T-cell (primary cell): ENCODE results near the gene L3MBTL4. TPM values are rescaled to one million over a fixed set of nuclear protein-coding genes. Genes with fewer than 3 reads are reported as not detected.

ENCODE experiments used
- ATAC-seq, 4 experiments: fragments of 200-7000 bp in 3 of 4; fragments of 150-1000 bp in 1 of 4; cut with Tn5 transposase; replicated peaks in 1 of 4; 1 replicate in 3 of 4; 2 replicates in 1 of 4; pipeline ENCODE4 v1.10.0; 2021; ENCODE audit warnings: moderate library complexity in 3 of 4, mild to moderate bottlenecking in 2 of 4, moderate number of reproducible peaks in 1 of 4
- CTCF ChIA-PET, 2 donors: fragments of 300-600 bp; sonication (Branson Sonifier 250); formaldehyde crosslinking; loops; one replicate each; lab custom pipeline; 2022; ENCODE audit warnings: antibody characterized with exemption in 2 of 2; lab: Charles Lee
- POLR2A ChIA-PET, 2 donors: fragments of 300-600 bp; sonication (Branson Sonifier 250); formaldehyde crosslinking; loops; one replicate each; lab custom pipeline; 2022; ENCODE audit warnings: antibody characterized with exemption in 2 of 2; lab: Charles Lee
- DNase-seq, 35 experiments: peaks; one replicate each; pipeline versions ENCODE4 v3.0.0 to v3.0.0-alpha.2; 2013 to 2023
- H3K27ac ChIP-seq: one replicate; pipeline ENCODE4 v1.5.1; 2013; ENCODE audit warnings: low read length
- H3K27me3 ChIP-seq, 2 experiments: replicated peaks in 1 of 2; 1 replicate in 1 of 2; 2 replicates in 1 of 2; pipeline versions ENCODE4 v1.6.1 to v1.7.0; 2013; ENCODE audit warnings: low read length in 1 of 2, mixed read lengths in 1 of 2; ENCODE audit not compliant: control insufficient read depth in 2 of 2, insufficient read depth in 2 of 2; ENCODE audit errors: extremely low read depth in 1 of 2
- H3K36me3 ChIP-seq, 2 donors: 1 replicate in 1 of 2; 2 replicates in 1 of 2; pipeline versions ENCODE4 v1.6.1 to v1.7.0; 2013; ENCODE audit warnings: low read length in 1 of 2; ENCODE audit not compliant: control insufficient read depth in 2 of 2, insufficient read depth in 1 of 2; ENCODE audit errors: extremely low read depth in 1 of 2
- H3K4me1 ChIP-seq, 2 experiments: 1 replicate in 1 of 2; 2 replicates in 1 of 2; pipeline versions ENCODE4 v1.6.1 to v1.7.0; 2013; ENCODE audit warnings: low read length in 2 of 2, mixed read lengths in 1 of 2; ENCODE audit not compliant: insufficient read depth in 2 of 2, control insufficient read depth in 1 of 2; ENCODE audit errors: extremely low read depth in 1 of 2
- H3K4me3 ChIP-seq, 2 donors: 1 replicate in 1 of 2; 2 replicates in 1 of 2; pipeline versions ENCODE4 v1.5.1 to v1.7.0; 2013; ENCODE audit warnings: mild to moderate bottlenecking in 2 of 2, low read length in 1 of 2, moderate library complexity in 1 of 2; ENCODE audit not compliant: control insufficient read depth in 1 of 2; ENCODE audit errors: extremely low read depth in 1 of 2
- H3K9me3 ChIP-seq: 2 replicates; pipeline ENCODE4 v1.7.0; 2013
- H3K27ac Mint-ChIP-seq, 2 donors: one replicate each; pipeline ENCODE4 v1.8.0; 2020 to 2021; ENCODE audit warnings: mild to moderate bottlenecking in 2 of 2, mixed read lengths in 2 of 2
- H3K27me3 Mint-ChIP-seq, 2 donors: one replicate each; pipeline ENCODE4 v1.8.0; 2021 to 2022; ENCODE audit warnings: mixed read lengths in 2 of 2
- H3K36me3 Mint-ChIP-seq: one replicate; pipeline ENCODE4 v1.8.0; 2021; ENCODE audit warnings: mixed read lengths
- H3K4me1 Mint-ChIP-seq, 3 donors: one replicate each; pipeline ENCODE4 v1.8.0; 2020 to 2022; ENCODE audit warnings: mixed read lengths in 3 of 3, mild to moderate bottlenecking in 1 of 3
- H3K4me3 Mint-ChIP-seq, 3 donors: one replicate each; pipeline ENCODE4 v1.8.0; 2020 to 2022; ENCODE audit warnings: mild to moderate bottlenecking in 3 of 3, mixed read lengths in 3 of 3, moderate library complexity in 3 of 3
- H3K9me3 Mint-ChIP-seq, 3 donors: one replicate each; pipeline ENCODE4 v1.8.0; 2020 to 2022; ENCODE audit warnings: mixed read lengths in 3 of 3
- whole genome bisulfite sequencing: methylation state at CpG from one replicate; pipeline ENCODE4 v1.1.5; 2013; ENCODE audit warnings: missing lambda C conversion rate; ENCODE audit not compliant: insufficient coverage; 5-methylcytosine and 5-hydroxymethylcytosine counted together
- total RNA-seq, 35 experiments: library from RNA in 6 of 35; stranded (reverse) in 6 of 35; fragments of 120-200 nt in 1 of 35; gene quantifications; one replicate each; pipeline versions ENCODE4 v1.2.1 to v1.2.4 and lab custom pipeline; 2013 to 2026

L3MBTL4 gene
- total RNA-seq, 5 donors from 2014 or later (not counting 1 experiment from before 2014, with no cell fraction given), result 0.58 to 1.6 (median 0.83) TPM

GRCh38 chr18:6017171-6017570 lies 397.5 kb downstream of the L3MBTL4 start:
- H3K27me3 Mint-ChIP-seq, result no peaks in the 10 kb centered on the region
- no peak for ATAC-seq

GRCh38 chr18:6015364-6015763 lies 399.3 kb downstream of the L3MBTL4 start:
- no peak overlapping the region for H3K4me3 Mint-ChIP-seq
- no peaks in the 10 kb centered on the region for H3K9me3 ChIP-seq
- H3K27ac ChIP-seq, result no peak overlapping the region
- no peaks in the 10 kb centered on the region for H3K27me3 ChIP-seq
- H3K27ac Mint-ChIP-seq, result no peak overlapping the region
- H3K27me3 Mint-ChIP-seq, result no peaks in the 10 kb centered on the region
- no peak overlapping the region for H3K4me3 ChIP-seq
- DNase-seq, result no peak
- POLR2A ChIA-PET, result no interaction called here
- 95% methylated on average over 4 of the region's 5 CpGs for WGBS
- H3K36me3 Mint-ChIP-seq, result no peaks in the 10 kb centered on the region
- H3K36me3 ChIP-seq, result no peaks in the 10 kb centered on the region
- no peaks in the 10 kb centered on the region for H3K4me1 ChIP-seq
- ATAC-seq, result no peak
- H3K4me1 Mint-ChIP-seq, result no peaks in the 10 kb centered on the region
- peaks cover 0 to 3% (median 0%) of the 10 kb centered on the region in 3 donors for H3K9me3 Mint-ChIP-seq
- CTCF ChIA-PET, result no interaction called here

More at GRCh38 chr18:6017171-6017570, 397.5 kb downstream of the L3MBTL4 start:
- no peak overlapping the region for H3K27ac ChIP-seq
- H3K4me1 Mint-ChIP-seq, result no peaks in the 10 kb centered on the region
- WGBS, result no CpG with 5 or more reads among the region's 5 CpGs
- CTCF ChIA-PET, result no interaction called here
- H3K4me3 Mint-ChIP-seq, result no peak overlapping the region
- no peak overlapping the region for H3K4me3 ChIP-seq
- peaks cover 0 to 6% (median 0%) of the 10 kb centered on the region in 3 donors for H3K9me3 Mint-ChIP-seq
- H3K4me1 ChIP-seq, result no peaks in the 10 kb centered on the region
- no peaks in the 10 kb centered on the region for H3K27me3 ChIP-seq
- DNase-seq, result no peak
- no peaks in the 10 kb centered on the region for H3K9me3 ChIP-seq
- no peak overlapping the region for H3K27ac Mint-ChIP-seq
- POLR2A ChIA-PET, result no interaction called here
- H3K36me3 Mint-ChIP-seq, result no peaks in the 10 kb centered on the region
- H3K36me3 ChIP-seq, result no peaks in the 10 kb centered on the region

- Mint-ChIP-seq H3K9me3 (no peaks in the 10 kb centered on the region), H3K4me3 (no peak overlapping the region), H3K27ac (no peak overlapping the region), H3K27me3 (peaks cover 0 to 1% of the 10 kb centered on the region in 2 donors), H3K36me3 (no peaks in the 10 kb centered on the region), H3K4me1 (no peaks in the 10 kb centered on the region)
- POLR2A ChIA-PET, result no interaction called here
- Histone ChIP-seq H3K36me3 (no peaks in the 10 kb centered on the region), H3K4me3 (no peak overlapping the region), H3K4me1 (no peaks in the 10 kb centered on the region), H3K9me3 (no peaks in the 10 kb centered on the region), H3K27ac (no peak overlapping the region), H3K27me3 (no peaks in the 10 kb centered on the region)
- ATAC-seq (no peak), DNase-seq (no peak)
- CTCF ChIA-PET, result no interaction called here
- WGBS, result 91% methylated on average over 7 of the region's 11 CpGs
Observed at GRCh38 chr18:6013171-6013810, 401.4 kb downstream of the L3MBTL4 start.

- no peaks in the 10 kb centered on the region for H3K4me1 Mint-ChIP-seq
- H3K4me3 Mint-ChIP-seq, result no peak overlapping the region
- Histone ChIP-seq H3K27ac (no peak overlapping the region), H3K27me3 (no peaks in the 10 kb centered on the region), H3K4me3 (no peak overlapping the region), H3K36me3 (no peaks in the 10 kb centered on the region), H3K4me1 (no peaks in the 10 kb centered on the region), H3K9me3 (no peaks in the 10 kb centered on the region)
- no peaks in the 10 kb centered on the region for H3K9me3 Mint-ChIP-seq
- no peaks in the 10 kb centered on the region for H3K36me3 Mint-ChIP-seq
- DNase-seq (no peak), ATAC-seq (no peak)
- H3K27me3 Mint-ChIP-seq, result peaks cover 0 to 1% of the 10 kb centered on the region in 2 donors
- POLR2A ChIA-PET, result no interaction called here
- H3K27ac Mint-ChIP-seq, result no peak overlapping the region
- WGBS, result no CpG with 5 or more reads among the region's 1 CpG
- CTCF ChIA-PET, result no interaction called here
Observed at GRCh38 chr18:6010921-6011320, 403.8 kb downstream of the L3MBTL4 start.

- Histone ChIP-seq H3K27ac (no peak overlapping the region), H3K36me3 (no peaks in the 10 kb centered on the region), H3K4me3 (no peak overlapping the region), H3K9me3 (no peaks in the 10 kb centered on the region), H3K27me3 (no peaks in the 10 kb centered on the region), H3K4me1 (no peaks in the 10 kb centered on the region)
- WGBS, result 96% methylated on average over 3 of the region's 5 CpGs
- ATAC-seq, result no peak
- DNase-seq, result no peak
- ChIA-PET CTCF (no interaction called here), POLR2A (no interaction called here)
- no peak overlapping the region for H3K27ac Mint-ChIP-seq
- no peaks in the 10 kb centered on the region for H3K36me3 Mint-ChIP-seq
- H3K4me3 Mint-ChIP-seq, result no peak overlapping the region
- no peaks in the 10 kb centered on the region for H3K4me1 Mint-ChIP-seq
- H3K27me3 Mint-ChIP-seq, result peaks cover 0 to 1% of the 10 kb centered on the region in 2 donors
- H3K9me3 Mint-ChIP-seq, result no peaks in the 10 kb centered on the region
Observed at GRCh38 chr18:6010284-6010683, 404.4 kb downstream of the L3MBTL4 start.

- DNase-seq (no peak), ATAC-seq (no peak)
- ChIA-PET POLR2A (no interaction called here), CTCF (no interaction called here)
- Histone ChIP-seq H3K4me1 (no peaks in the 10 kb centered on the region), H3K27me3 (no peaks in the 10 kb centered on the region), H3K4me3 (no peak overlapping the region), H3K36me3 (no peaks in the 10 kb centered on the region), H3K9me3 (no peaks in the 10 kb centered on the region), H3K27ac (no peak overlapping the region)
- H3K36me3 Mint-ChIP-seq, result no peaks in the 10 kb centered on the region
- no peak overlapping the region for H3K27ac Mint-ChIP-seq
- no peaks in the 10 kb centered on the region for H3K9me3 Mint-ChIP-seq
- H3K4me1 Mint-ChIP-seq, result no peaks in the 10 kb centered on the region
- no peak overlapping the region for H3K4me3 Mint-ChIP-seq
- no CpG with 5 or more reads among the region's 4 CpGs for WGBS
- peaks cover 0 to 1% of the 10 kb centered on the region in 2 donors for H3K27me3 Mint-ChIP-seq
Observed at GRCh38 chr18:6009756-6010155, 405.0 kb downstream of the L3MBTL4 start.
